Measurements from ENCODE around the gene DHTKD1.
A peak's percentile ranks its signal among the peaks of the same experiment; 100 is the strongest.
"Not testable (repeated sequence)": the region's sequence is repeated elsewhere in the genome, so short reads cannot be mapped to it uniquely, and the experiment has no call there.

Gene DHTKD1

DNA sequence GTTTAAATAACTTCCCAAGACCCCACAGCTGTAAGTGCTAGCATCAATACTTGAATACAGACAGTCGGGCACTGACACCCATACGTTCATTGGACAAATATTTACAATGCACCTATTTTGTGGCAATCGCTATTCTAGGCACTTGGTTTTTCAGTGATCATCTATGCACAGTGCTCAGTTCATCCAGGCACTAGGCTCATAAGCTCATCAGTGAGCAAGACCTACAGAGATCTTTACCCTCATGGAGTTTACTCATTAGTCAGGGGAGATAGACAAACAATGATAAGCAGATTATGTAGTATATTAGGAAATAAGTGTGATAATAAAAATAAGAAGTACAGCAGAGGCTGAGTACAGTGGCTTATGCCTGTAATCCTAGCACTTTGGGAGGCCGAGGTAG, 7.6 kb upstream of the DHTKD1 start:
- ChIA-PET POLR2A (interaction anchor here (0.6 kb wide), 1 partner anchor 29 kb away, joined by 3 read pairs; no protein-coding TSS in a partner anchor), CTCF (interaction anchor here (1.1 to 1.5 kb wide), 2 partner anchors 10 to 12 kb away, joined by 3 read pairs; no protein-coding TSS in a partner anchor)
- no peak for DNase-seq (ENCODE audit: extremely low spot score)
- TF ChIP-seq CTCF (IDR thresholded peaks at IDR 0.05; ENCODE audit: control extremely low read depth, extremely low read depth, low read depth, missing control alignments), result no peak

GRCh38 chr10:12062754-12063482, 5.8 kb upstream of the DHTKD1 start:
- TF ChIP-seq CTCF (IDR thresholded peaks at IDR 0.05; ENCODE audit: control extremely low read depth, extremely low read depth, low read depth, missing control alignments), result no peak
- DNase-seq (ENCODE audit: extremely low spot score), result no peak
- ChIA-PET POLR2A (no interaction called here), CTCF (interaction anchor here (1.3 to 2.1 kb wide), 2 partner anchors 11 to 19 kb away, joined by 3 to 7 read pairs; partner anchors contain the start of gene UPF2)

DNA sequence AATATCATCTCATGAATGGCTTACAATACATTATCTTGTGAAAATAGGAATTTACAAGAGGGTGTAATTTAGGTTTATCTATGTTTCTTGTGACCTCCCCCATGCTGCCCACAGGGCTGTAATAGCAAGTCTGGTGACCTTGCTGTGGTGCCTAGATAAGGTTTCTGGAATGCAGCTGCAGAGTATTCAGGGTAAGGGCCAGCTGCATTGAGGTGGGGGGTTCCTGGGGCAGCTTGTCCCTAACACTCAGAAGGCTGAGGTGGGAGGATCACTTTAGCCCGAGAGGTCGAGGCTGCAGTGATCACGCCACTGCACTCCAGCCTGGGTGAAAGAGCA, 5.3 kb upstream of the DHTKD1 start:
- no peak for DNase-seq (ENCODE audit: extremely low spot score)
- TF ChIP-seq CTCF (IDR thresholded peaks at IDR 0.05; ENCODE audit: control extremely low read depth, extremely low read depth, low read depth, missing control alignments), result no peak
- CTCF ChIA-PET, result interaction anchor here (1.3 to 2.1 kb wide), 2 partner anchors 12 to 20 kb away, joined by 3 to 7 read pairs; partner anchors contain the start of gene UPF2
- POLR2A ChIA-PET, result no interaction called here

DNA sequence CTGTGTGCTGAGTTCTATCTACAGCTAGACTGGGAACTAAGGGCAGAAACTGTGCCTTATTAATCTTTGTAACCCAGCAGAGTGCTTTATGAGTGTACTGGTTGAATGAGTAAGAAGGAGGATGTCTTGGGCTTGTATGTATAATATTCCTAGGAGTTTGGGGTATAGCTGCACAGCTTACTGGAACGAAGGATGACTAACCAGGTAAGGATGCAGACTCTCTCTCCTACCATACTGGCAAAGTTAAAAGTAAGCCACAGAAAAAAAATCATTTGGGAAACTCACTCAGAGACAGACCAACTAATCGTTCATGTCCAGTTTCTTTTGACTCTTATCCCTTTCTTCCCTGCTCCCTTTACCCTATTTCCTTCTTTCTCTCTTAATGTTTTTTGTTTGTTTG, 1.4 kb upstream of the DHTKD1 start:
- DNase-seq (ENCODE audit: extremely low spot score), result no peak
- ChIA-PET CTCF (interaction anchor here (1.9 to 2.5 kb wide), 2 partner anchors 11 to 16 kb away, joined by 5 to 9 read pairs; no protein-coding TSS in a partner anchor), POLR2A (interaction anchor here (0.6 kb wide), 1 partner anchor 11 kb away, joined by 3 read pairs; no protein-coding TSS in a partner anchor)
- TF ChIP-seq CTCF (IDR thresholded peaks at IDR 0.05; ENCODE audit: control extremely low read depth, extremely low read depth, low read depth, missing control alignments), result no peak

GRCh38 chr10:12071441-12071840, 2.7 kb downstream of the DHTKD1 start:
- CTCF ChIA-PET; DNase-seq (ENCODE audit: extremely low spot score); POLR2A ChIA-PET: not testable (repeated sequence)

GRCh38 chr10:12073526-12073925, 4.8 kb downstream of the DHTKD1 start:
- POLR2A ChIA-PET, result no interaction called here
- CTCF ChIA-PET, result interaction anchor here (0.7 to 1.4 kb wide), 5 partner anchors 10 to 52 kb away, joined by 3 to 5 read pairs (median 3); no protein-coding TSS in a partner anchor
- TF ChIP-seq CTCF (IDR thresholded peaks at IDR 0.05; ENCODE audit: control extremely low read depth, extremely low read depth, low read depth, missing control alignments), result no peak
- no peak for DNase-seq (ENCODE audit: extremely low spot score)

GRCh38 chr10:12077580-12078180, 8.9 kb downstream of the DHTKD1 start:
- peak; percentile 37 for DNase-seq (ENCODE audit: extremely low spot score)
- ChIA-PET POLR2A (no interaction called here), CTCF (interaction anchor here (1.7 kb wide), 1 partner anchor 10 kb away, joined by 7 read pairs; no protein-coding TSS in a partner anchor)
- TF ChIP-seq CTCF (IDR thresholded peaks at IDR 0.05; ENCODE audit: control extremely low read depth, extremely low read depth, low read depth, missing control alignments), result no peak
